ENCODE measurements around the gene ACER2.
"Not testable (repeated sequence)": the region's sequence is repeated elsewhere in the genome, so short reads cannot be mapped to it uniquely, and the experiment has no call there.

ACER2 gene

DNA sequence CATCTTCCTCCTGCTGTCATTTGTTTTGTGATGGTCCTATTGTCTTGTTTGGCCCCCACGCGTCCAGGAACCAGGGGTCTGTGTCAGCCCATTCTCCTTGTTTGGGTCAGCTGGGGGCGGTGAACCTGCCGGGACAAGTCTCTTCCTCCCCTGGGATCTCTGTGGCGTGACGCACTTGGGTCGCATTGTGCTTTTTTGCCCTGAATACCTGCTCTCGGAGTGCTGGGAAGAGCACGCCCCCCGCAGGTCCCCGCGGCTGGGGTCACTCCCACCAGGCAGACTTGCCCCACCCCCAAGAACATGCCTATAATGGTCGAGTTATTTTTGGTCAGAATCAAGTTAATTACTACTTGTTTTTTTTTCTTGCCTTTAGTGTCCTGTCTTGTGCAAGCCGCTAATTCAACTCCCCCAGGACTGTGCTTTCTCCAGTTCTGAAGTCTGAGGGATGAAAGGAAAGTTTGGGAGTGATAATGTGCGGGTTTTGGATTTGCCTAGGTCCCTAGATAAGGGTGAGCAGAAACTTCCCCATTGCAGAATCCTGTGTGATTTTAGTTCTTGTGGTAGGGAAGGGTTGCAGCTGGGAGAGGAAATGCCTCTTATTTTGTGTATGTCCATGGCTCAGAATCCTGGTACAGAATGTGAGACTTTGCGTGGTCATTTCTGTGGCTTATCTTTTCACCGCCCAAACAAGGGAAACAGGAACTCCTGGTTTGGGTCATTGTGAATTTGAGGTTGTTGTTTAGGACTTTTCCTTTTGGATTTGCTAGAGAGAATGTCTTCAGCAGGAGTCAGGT, 789 bp downstream of the ACER2 start:
- DNase-seq = no peak

DNA sequence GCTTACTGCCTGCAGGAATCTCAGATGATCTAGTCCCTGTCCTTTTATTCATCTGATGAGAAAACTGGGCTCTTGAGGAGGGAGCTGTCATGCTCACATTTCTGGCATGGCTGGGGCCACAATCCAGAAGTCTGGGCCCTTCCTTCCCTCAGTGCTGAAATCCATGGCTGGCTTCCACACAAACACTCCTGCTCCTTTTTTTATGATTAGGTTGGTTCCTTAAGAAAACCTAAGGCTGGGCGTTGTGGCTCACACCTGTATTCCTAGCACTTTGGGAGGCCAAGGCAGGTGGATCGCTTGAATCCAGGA, 1.3 kb downstream of the ACER2 start:
- no peak for DNase-seq

DNA sequence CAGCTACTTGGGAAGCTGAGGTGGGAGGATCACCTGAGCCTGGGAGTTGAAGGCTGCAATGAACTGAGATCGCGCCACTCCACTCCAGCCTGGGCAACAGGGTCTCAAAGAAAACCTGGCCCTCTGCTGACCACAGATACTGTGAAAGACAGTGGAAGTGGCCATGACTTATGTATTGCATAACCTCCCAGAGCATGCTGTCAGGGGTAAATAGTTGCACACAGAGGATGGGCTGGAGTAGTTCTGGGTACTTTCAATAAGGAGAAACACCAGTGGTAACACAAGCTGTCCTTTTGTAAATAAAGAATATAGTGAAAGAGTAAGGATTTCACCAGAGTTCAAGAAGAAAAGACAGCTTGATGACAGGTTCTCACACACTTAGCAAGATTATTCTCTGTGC, 1.8 kb downstream of the ACER2 start:
- no peak for DNase-seq

DNA sequence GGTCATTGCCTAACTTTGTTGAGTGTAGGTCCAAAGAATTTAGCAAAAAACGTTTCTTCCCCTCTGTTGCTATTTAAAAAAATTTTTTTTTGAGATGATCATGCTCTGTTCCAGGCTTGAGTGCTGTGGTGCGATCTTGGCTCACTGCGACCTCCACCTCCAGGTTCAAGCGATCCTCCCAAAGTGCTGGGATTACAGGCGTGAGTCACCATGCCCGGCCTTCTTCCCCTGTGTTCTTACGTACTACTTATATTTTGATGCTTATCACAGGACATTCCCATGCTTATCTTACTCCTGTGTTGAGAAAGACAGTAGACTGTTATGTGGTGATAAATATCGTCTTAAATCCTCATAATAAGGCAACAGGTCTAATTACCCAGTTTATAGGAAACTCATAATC, 2.5 kb downstream of the ACER2 start:
- no peak for DNase-seq

DNA sequence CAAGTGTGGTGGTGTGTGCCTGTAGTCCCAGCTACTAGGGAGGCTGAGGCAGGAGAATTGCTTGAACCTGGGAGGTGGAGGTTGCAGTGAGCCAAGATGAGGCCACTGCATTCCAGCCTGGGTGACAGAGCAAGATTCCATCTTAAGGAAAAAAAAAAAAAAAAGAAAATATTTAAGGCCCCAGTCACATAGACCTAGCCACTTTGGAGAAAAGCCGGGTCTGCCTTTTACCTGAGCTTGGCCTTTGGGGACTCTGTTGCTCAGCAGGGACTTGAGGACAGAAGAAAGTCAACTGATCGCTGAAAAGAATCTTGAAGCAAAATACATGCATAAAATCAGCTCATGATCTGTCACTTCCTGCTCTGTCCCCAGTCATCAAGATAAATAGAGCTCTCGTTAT, 4.6 kb downstream of the ACER2 start:
- not testable (repeated sequence) for DNase-seq

DNA sequence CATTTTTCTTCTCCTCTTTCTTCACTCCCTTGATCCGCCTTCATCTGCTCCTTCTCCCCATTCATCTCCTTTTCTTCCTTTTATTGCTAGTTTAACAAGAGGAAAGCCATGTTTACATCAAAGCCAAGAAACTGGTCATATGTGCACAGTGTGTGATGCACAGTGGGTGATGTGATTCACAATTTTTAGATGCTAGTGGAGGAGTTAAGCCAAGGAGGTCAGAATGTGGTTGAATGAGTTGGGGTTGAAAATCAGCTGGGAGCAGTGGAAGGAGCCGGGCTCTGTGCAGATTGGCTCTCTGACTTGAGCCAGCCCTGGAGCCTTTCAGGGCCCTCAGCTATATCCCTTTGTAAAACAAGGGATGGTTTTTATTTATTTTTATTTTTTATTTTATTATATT, 7.3 kb downstream of the ACER2 start:
- no peak for DNase-seq

DNA sequence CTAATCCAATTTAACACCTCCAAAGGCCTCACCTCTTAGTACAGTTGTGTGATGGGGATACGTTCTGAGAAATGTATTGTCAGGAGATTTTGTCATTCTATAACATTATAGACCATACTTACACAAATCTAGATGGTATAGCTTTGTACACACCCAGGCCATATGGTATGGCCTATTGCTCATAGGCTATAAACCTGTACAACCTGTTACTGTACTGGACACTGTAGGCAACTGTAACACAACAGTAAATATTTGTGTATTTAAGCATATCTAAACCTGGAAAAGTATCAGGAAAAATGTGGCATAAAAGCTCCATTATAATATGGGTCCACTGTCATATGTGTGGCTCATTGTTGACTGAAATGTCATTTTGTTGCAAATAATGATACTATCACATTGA, 12.1 kb downstream of the ACER2 start:
- DNase-seq = no peak

DNA sequence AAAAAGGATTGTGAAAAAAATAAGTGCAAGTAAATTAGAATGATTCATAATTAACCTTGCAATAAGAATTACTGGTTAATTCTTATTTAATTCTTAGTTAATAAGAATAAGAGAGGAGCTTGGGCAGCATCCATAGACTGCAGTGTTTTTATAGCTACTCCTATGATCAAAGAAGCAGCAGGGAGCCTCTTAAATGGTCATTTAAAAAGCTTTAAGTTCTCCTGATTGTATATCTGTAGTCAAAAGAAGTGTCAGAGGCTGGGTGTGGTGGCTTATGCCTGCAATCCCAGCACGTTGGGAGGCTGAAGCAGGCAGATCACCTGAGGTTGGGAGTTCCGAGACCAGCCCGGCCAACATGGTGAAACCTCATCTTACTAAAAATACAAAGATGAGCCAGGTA, 14.4 kb downstream of the ACER2 start:
- no peak for DNase-seq

DNA sequence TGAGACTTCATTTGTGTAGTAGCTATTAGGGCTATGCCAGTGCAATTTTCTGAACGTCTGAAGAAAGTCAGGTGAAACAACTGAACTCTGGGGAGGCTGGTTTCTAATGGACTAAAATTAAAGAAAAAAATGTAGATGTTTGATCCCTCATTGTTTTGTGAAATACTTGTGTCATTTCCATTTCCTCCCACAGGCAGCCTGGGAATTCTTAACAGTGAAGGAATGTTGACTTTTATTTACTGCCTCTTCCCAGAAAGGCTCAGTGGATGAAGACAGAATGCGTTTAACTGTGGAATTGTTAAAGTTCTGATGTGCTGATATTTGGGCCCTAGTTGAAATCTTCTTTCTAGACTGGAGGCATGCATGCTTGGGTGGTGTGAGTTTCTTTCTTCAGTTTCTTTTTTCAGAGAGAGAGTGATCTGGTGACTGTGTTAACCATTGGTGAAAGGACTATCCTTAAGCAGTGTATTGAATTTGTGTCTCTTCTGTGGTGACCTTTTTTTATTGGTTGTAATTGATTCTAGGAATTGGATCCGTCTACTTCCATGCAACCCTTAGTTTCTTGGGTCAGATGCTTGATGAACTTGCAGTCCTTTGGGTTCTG, 15.5 kb downstream of the ACER2 start:
- DNase-seq = no peak

DNA sequence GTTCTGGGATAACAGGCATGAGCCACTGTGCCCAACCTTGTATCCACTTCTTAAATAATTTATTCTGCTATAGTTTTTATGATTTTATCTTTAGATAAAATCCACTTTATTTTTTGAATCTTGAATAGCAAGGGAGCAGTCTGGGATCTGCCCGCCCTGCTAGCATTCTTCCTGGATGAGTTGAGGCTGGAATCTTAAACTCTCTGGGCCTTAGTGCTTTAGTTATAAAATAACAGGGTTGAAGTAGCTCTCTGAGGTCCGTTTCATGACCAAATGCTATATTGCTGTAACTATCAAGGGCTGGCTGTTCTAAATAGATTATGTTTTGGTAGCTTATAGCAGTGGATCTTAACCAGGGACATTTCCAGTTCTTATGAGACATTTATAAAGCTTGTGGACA, 20.8 kb downstream of the ACER2 start:
- DNase-seq = no peak

DNA sequence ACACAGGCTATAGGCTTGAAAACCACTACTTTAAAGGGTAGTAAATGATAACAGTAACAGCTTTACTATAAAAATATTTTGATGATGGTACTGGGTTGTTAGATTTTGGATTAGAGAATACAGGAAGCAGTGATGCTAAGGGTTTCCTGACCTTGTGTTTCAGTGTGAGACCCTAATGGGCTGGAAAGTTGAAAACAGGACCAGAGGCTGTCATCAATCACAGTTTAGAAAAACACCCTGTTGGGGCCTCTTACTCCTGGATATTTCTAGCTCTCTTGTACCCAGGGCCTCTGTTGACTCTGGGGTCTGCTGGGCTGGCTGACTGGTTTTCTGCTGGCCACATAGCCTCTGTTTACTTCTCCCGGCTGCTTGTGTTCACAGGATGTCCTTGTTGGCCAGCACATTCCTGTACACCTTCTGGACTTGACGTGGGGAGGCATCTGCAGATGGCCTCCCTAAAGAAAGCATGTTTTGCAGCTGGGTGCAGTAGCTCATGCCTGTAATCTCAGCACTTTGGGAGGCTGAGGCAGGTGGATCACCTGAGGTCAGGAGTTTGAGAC, 21.5 kb downstream of the ACER2 start:
- no peak for DNase-seq

DNA sequence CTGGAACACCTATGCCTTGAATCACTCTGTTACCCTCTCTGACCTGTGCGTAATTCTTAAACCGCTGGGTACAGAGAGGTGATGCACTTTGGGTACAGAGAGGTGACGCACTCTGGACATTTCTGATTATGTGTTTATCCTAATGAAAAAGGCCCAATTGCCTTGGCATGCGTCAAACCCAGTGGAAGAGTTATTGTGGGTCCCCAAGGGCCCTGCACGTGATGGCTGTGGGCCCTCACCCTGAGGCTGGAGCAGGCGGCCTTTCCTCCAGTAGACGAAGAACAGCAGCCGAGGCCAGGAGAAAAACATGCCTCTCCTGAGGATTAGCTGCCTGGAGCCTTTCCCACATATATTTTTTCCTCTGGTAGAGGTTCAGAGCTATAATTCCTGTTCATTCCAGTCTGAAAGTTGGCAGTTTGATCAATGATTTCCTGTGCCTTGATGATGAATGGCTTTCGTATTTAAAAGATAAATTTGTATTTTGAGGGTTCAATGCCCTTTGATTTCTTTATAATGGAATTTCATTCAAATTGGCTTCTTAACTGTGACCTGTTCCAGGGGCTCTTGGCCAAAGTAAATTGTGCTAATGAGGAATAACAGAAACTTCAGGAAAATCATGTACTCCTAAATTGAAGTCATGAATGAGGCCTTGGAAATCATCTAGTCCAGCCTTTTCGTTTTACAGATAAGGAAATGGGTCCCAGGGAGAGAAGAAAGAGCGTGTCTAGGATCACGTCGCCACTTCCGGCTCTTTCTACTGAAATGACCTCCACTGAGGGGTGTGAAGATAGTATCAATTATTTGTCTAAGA, 22.8 kb downstream of the ACER2 start:
- DNase-seq = no peak

DNA sequence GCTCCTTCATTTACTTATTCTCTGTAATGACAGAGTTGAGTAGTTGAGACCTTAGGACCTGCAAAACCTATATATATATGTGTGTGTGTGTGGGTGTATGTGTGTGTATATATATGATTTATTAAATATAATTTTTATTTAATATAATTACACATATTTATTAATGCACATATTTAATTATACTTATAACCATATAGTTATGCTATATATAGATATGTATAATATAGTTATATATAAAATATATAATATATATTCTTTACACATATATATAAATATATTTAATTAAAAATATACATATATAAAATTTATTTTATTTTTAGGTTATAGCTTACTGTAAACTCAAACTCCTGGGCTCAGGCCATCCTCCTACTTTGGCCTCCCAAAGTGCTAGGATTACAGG, 23.7 kb downstream of the ACER2 start:
- DNase-seq = no peak

DNA sequence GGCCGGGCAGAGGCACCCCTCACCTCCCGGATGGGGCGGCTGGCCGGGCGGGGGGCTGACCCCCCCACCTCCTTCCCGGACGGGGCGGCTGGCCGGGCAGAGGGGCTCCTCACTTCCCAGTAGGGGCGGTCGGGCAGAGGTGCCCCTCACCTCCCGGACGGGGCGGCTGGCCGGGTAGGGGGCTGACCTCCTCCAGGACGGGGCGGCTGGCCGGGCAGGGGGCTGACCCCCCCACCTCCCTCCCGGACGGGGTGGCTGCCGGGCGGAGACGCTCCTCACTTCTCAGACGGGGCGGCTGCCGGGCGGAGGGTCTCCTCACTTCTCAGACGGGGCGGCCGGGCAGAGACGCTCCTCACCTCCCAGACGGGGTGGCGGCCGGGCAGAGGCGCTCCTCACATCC, 24.9 kb downstream of the ACER2 start:
- DNase-seq = not testable (repeated sequence)

DNA sequence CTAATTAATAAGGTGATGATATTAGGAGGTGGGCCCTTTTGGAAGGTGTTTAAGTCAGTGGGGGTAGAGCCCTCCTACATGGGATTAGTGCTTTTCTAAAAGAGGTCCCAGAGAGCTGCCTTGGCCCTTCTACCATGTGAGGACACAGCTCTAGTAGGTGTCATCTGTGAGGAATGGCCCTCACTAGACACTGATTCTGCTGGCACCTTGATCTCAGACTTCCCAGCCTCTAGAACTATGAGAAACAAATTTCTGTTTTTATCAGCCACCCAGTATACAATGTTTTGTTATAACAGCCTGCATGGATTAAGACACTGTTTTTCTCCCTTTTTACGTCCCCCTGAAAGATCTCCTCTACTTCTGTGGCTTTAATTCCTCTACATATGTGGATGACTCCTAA, 31.6 kb downstream of the ACER2 start:
- no peak for DNase-seq

DNA sequence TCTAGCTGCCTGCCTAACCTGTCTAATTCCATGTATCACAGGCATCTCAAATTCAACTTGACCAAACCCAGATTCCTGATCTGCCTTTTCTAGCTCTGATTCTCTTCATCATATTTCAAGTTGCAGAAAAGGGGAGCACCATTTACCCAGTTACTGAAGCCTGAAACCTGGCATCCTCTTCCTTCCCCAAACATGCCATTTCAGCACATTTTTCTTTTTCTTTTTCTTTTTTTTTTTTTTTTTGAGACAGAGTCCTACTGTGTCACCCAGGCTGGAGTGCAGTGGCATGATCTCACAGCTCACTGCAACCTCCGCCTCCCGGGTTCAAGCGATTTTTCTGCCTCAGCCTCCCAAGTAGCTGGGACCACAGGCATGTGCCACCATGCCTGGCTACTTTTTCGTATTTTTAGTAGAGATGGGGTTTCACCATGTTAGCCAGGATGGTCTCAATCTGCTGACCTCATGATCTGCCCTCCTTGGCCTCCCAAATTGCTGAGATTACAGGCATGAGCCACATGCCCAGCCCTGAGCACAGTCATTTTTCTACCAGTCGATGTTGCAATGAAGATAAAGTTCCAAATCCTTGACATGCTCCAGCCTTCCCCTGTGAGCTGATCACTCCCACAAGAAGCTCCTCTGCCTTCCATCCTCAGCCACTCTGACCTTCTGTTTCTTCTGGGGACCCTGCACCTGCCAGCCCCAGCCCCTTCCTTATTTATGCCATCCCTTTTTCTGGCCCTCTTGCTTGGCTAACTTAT, 32.2 kb downstream of the ACER2 start:
- DNase-seq = no peak

DNA sequence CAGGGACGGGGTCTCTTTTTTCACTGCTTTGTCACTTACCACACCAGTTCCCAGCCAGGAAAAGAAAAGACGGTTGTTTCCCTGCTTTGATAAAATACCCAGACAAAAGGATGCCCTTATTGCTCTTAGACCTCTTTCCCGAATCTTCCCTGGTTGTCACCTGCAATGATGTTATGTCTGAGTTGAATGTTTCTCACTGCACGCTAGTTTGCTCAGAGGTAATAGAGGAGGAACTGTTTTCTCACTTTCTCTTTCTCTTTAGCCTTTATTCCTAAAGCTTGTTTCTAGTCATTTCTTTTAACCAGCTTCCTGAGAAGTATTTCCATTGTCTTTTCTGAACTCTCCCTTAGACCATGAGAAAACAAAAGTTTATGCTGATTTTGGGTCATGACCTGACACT, 32.9 kb downstream of the ACER2 start:
- DNase-seq = no peak

DNA sequence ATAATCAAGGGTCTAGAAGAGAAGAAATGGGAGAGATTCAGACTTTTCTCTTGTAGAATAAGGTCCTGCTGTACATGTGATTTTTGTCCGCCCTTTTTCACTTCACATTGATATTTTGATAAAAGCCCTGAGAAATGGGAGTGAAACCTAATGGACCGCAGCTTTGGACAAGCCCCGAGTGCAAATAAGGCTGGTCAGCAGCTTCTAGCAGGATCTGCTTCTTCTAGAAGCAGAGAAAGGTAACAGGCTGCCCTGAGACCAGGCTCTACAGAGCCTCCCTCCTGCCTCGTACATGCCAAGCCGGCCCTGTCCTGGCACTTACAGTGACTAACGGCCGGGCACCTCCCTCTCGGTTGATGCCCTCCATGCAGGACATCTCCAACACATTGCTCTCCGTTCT, 33.4 kb downstream of the ACER2 start:
- DNase-seq = no peak

DNA sequence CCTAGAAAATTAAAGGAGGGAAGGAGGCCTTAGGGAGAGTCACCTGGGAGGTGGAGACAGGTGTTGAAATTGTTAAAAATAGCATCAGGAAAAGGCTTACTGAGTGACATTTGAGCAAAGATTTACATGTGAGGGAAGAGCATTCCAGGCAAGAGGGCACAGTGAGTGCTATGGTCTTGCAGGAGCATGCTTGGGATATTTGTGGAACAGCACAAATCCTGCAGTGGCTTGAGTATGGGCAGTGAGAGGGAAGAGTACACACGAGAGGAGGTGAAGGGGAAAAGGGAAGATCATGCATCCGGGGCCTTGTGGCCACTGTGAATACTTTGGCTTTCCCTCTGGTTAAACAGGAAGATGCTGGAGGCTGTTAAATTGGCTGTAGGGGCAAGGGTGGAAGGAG, 36.6 kb downstream of the ACER2 start:
- DNase-seq = peak; percentile 11

DNA sequence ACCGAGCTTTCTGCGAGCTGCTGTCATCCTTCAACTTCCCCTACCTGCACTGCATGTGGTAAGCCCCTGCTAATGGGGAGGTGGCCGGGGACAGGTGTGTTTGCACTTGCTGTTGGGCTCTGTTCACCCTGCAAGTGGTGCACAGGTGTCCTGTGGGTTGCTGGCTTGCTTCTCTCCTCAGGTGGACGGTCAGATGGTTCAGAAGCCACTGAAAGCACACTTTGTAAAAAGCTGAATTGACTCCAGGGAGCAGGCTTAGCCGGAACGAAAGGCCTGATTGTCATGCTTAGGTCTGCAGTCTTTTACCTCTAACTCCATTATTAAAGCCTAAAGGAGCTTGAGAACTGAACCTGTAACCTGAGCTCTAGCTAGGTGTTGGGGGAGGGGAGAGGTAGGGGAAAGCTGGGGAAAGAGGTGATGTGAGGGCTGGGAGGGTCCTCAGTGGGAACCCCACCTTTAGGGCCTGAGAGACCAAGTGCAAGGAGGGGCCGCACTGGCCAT, 37.6 kb downstream of the ACER2 start:
- no peak for DNase-seq

DNA sequence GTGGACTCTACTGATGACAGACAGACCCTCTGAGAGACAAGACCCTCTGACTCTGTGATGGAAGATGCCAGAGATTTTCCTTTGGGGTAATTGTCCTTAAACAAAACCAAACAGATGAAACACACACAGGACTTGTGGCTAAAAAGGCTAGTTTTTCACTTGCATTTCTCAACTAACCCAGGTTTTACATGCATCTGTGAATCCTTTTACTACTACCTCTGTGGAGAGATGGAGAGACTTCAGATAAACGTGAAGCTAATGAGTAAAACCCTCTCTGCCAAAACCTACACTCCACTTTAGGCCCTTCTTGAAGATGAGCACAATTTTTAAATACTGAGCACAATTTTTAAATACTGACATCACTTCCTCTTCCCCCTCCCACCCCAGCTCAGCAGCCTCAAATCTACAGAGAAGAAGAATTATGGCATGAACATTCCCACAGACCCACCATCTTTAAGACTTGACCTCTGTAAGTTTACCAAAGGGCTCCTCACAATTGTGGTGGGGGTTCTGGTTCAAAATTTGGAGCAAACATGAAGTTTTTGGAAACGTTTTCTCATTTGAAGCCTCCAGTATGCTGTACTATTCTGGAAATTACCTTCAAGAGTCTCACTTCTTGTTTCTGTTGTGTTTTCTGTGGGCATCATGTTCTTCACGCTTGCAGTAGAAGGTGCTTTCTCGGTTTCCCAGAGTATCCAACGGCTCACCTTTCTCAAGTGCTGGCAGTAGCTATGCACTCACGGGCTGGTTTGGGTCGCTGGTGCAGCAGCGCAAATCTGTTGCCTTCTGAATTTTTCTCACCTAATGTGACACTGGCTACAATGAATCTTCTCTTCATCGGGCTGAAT, 42.7 kb downstream of the ACER2 start:
- DNase-seq = no peak

DNA sequence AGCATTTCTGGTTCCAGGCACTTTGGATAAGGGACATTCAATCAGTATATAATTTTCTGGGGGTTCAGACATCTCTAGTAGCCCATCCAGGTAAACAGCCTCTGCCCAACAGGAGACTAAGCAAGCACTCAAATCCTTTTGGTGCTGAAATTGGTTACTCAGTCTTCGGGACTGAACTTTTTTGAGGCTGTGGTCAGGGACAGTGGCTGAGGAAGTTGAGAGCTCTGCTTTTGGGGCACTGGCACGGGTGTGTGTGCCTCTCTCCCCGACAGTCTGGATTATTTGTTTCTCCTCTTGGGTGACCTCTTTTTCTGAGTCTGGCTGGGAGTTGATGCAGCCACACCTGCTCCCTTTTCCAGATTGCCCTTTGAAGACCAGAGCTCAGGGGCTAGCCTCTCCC, 47.6 kb downstream of the ACER2 start:
- no peak for DNase-seq

All from NCI-H187 treated with DMSO at 0.1 percent for 48 hours (cell line).